ENCODE data around the gene XKR8.

The XKR8 gene

DNA sequence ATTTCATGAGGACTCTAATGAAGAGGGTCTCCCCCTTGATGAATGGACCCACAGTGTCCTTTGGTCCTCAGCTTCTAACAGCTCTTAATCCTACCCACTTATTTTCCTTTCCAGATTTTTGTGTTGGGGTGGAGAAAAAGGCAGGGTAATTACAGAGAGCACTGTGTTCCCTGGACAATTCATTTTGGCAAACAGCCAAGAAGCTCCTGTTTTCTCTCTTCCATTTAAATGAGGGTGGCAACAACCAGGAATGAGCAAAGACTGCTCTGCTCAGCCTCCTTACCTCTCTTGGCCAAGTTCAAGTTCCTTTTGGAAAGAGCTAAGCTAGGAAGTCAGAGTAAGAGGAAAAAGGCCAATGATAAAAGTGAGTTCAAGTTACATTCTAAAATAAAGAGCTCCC, 11.9 kb downstream of the XKR8 start:
- TF ChIP-seq FOXP2 (optimal IDR thresholded peaks at IDR 0.05; ENCODE audit: borderline replicate concordance, extremely low read depth, extremely low read length, insufficient read depth) (no peak), SIN3A (IDR thresholded peaks at IDR 0.05; ENCODE audit: borderline replicate concordance, insufficient read depth, low read length) (no peak), TAF1 (IDR thresholded peaks at IDR 0.05; ENCODE audit: borderline replicate concordance, insufficient read depth, low read length) (no peak), POLR2AphosphoS5 (IDR thresholded peaks at IDR 0.05; ENCODE audit: low read depth, low read length) (no peak)
- TF ChIP-seq, protein P1, sequence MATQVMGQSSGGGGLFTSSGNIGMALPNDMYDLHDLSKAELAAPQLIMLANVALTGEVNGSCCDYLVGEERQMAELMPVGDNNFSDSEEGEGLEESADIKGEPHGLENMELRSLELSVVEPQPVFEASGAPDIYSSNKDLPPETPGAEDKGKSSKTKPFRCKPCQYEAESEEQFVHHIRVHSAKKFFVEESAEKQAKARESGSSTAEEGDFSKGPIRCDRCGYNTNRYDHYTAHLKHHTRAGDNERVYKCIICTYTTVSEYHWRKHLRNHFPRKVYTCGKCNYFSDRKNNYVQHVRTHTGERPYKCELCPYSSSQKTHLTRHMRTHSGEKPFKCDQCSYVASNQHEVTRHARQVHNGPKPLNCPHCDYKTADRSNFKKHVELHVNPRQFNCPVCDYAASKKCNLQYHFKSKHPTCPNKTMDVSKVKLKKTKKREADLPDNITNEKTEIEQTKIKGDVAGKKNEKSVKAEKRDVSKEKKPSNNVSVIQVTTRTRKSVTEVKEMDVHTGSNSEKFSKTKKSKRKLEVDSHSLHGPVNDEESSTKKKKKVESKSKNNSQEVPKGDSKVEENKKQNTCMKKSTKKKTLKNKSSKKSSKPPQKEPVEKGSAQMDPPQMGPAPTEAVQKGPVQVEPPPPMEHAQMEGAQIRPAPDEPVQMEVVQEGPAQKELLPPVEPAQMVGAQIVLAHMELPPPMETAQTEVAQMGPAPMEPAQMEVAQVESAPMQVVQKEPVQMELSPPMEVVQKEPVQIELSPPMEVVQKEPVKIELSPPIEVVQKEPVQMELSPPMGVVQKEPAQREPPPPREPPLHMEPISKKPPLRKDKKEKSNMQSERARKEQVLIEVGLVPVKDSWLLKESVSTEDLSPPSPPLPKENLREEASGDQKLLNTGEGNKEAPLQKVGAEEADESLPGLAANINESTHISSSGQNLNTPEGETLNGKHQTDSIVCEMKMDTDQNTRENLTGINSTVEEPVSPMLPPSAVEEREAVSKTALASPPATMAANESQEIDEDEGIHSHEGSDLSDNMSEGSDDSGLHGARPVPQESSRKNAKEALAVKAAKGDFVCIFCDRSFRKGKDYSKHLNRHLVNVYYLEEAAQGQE (IDR thresholded peaks at IDR 0.05; ENCODE audit: insufficient read depth in 1 of 2, low read depth in 2 of 2, low read length in 2 of 2), result no peak

- TF ChIP-seq SIN3A (IDR thresholded peaks at IDR 0.05; ENCODE audit: borderline replicate concordance, insufficient read depth, low read length), result no peak
- TF ChIP-seq FOXP2 (optimal IDR thresholded peaks at IDR 0.05; ENCODE audit: borderline replicate concordance, extremely low read depth, extremely low read length, insufficient read depth), result no peak
- no peak for TF ChIP-seq POLR2AphosphoS5 (IDR thresholded peaks at IDR 0.05; ENCODE audit: low read depth, low read length)
- TF ChIP-seq, protein P1 (IDR thresholded peaks at IDR 0.05; ENCODE audit: insufficient read depth in 1 of 2, low read depth in 2 of 2, low read length in 2 of 2), result no peak
- TF ChIP-seq TAF1 (IDR thresholded peaks at IDR 0.05; ENCODE audit: borderline replicate concordance, insufficient read depth, low read length), result no peak
These were observed 12.4 kb downstream of the XKR8 start for GRCh38 chr1:27972141-27972540.

DNA sequence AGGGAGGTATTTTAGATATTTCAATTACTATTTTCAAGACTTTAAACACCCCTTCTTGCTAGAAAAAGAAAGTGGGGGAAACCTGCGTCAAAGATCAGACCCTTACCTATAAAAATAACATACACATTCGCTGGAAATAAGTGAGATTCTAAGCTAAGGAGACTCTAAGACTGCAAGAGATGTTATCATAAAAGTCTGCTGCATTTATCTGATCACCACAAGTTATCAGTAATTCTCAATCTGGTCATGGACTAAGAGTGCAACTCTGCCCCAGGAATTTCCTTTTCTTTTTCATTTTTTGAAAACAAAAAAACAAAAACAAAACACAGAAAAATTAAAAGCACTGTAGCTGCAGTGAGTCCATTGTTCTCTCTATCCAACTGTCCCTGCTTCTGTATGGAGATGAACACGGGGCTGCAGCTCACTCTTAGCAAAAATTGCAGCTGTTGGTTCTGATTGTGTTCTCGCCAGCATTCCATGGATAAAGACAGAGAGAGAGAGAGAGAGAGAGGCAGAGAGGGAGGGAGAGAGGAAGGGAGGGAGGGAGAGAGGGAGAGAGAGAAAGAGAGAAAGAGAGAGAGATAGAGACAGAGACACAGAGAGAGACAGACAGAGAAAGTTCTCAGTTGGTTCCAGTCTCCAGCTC, 14.1 kb downstream of the XKR8 start:
- TF ChIP-seq, protein P1 (IDR thresholded peaks at IDR 0.05; ENCODE audit: insufficient read depth in 1 of 2, low read depth in 2 of 2, low read length in 2 of 2), result no peak
- TF ChIP-seq FOXP2 (optimal IDR thresholded peaks at IDR 0.05; ENCODE audit: borderline replicate concordance, extremely low read depth, extremely low read length, insufficient read depth), result no peak
- TF ChIP-seq SIN3A (IDR thresholded peaks at IDR 0.05; ENCODE audit: borderline replicate concordance, insufficient read depth, low read length), result no peak
- TF ChIP-seq TAF1 (IDR thresholded peaks at IDR 0.05; ENCODE audit: borderline replicate concordance, insufficient read depth, low read length), result no peak
- no peak for TF ChIP-seq POLR2AphosphoS5 (IDR thresholded peaks at IDR 0.05; ENCODE audit: low read depth, low read length)

DNA sequence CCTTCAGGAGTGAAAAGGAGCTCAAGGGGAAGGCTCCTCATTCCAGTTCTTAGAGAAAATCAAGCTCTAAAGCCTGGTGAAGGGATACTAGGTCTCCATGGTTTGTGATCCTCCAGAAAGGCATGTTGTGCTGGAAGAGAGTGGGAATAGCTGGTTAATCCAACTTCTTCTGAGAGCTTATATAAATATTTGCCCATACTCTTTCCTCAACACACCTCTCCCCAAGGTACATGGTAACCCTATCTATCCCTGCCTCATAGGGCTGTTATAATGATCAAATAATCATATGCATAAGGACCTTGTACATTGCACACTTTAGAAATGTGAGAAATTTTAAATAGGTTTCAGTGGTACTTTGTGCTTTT, 14.6 kb downstream of the XKR8 start:
- TF ChIP-seq SIN3A (IDR thresholded peaks at IDR 0.05; ENCODE audit: borderline replicate concordance, insufficient read depth, low read length), result no peak
- TF ChIP-seq TAF1 (IDR thresholded peaks at IDR 0.05; ENCODE audit: borderline replicate concordance, insufficient read depth, low read length), result no peak
- TF ChIP-seq, protein P1 (IDR thresholded peaks at IDR 0.05; ENCODE audit: insufficient read depth in 1 of 2, low read depth in 2 of 2, low read length in 2 of 2), result no peak
- TF ChIP-seq POLR2AphosphoS5 (IDR thresholded peaks at IDR 0.05; ENCODE audit: low read depth, low read length), result no peak
- TF ChIP-seq FOXP2 (optimal IDR thresholded peaks at IDR 0.05; ENCODE audit: borderline replicate concordance, extremely low read depth, extremely low read length, insufficient read depth), result no peak
